HEK293 (cell line): ENCODE results near the gene ATXN10.

Source experiments
- BCL11A ChIP-seq: fragments of 450-650 bp; formaldehyde crosslinking; IDR thresholded peaks from 2 replicates; pipeline ENCODE4 v1.5.1; 2016; ENCODE audit warnings: low read depth, missing biosample characterization, missing genetic modification characterization
- CTCF ChIP-seq: fragments of 450-650 bp; formaldehyde crosslinking; IDR thresholded peaks from 2 replicates; pipeline ENCODE4 v1.5.1; 2016; ENCODE audit warnings: missing biosample characterization, missing genetic modification characterization
- HOXA7 ChIP-seq: sonication (generic); formaldehyde crosslinking; IDR thresholded peaks from 2 replicates; pipeline ENCODE4 v1.8.1; 2022; ENCODE audit warnings: missing genetic modification reagents, borderline replicate concordance
- SALL2 ChIP-seq: fragments of 450-650 bp; formaldehyde crosslinking; IDR thresholded peaks from 2 replicates; pipeline ENCODE4 v1.5.0; 2017; ENCODE audit warnings: missing biosample characterization, mild to moderate bottlenecking, missing genetic modification characterization, borderline replicate concordance
- SP2 ChIP-seq: fragments of 450-650 bp; formaldehyde crosslinking; IDR thresholded peaks from 2 replicates; pipeline ENCODE4 v1.5.1; 2016; ENCODE audit warnings: missing biosample characterization, missing genetic modification characterization
- ZBTB7A ChIP-seq: fragments of 450-650 bp; formaldehyde crosslinking; IDR thresholded peaks from 2 replicates; pipeline ENCODE4 v1.5.1; 2016; ENCODE audit warnings: low read depth, missing biosample characterization, missing genetic modification characterization
- ZEB2 ChIP-seq: fragments of 450-650 bp; formaldehyde crosslinking; IDR thresholded peaks from 2 replicates; pipeline ENCODE4 v1.5.1; 2016; ENCODE audit warnings: missing biosample characterization, missing genetic modification characterization
- ZNF157 ChIP-seq: fragments of 450-650 bp; formaldehyde crosslinking; IDR thresholded peaks from 2 replicates; pipeline ENCODE4 v1.5.1; 2016; ENCODE audit warnings: missing biosample characterization, missing genetic modification characterization
- ZNF23 ChIP-seq: fragments of 450-650 bp; formaldehyde crosslinking; IDR thresholded peaks from 2 replicates; pipeline ENCODE4 v1.5.1; 2016; ENCODE audit warnings: missing biosample characterization, missing genetic modification characterization, borderline replicate concordance
- ZNF266 ChIP-seq: fragments of 450-650 bp; formaldehyde crosslinking; IDR thresholded peaks from 2 replicates; pipeline ENCODE4 v1.5.1; 2016; ENCODE audit warnings: missing biosample characterization, missing genetic modification characterization, low read depth
- ZNF473 ChIP-seq: fragments of 450-650 bp; formaldehyde crosslinking; IDR thresholded peaks from 2 replicates; pipeline ENCODE4 v1.5.1; 2017; ENCODE audit warnings: missing biosample characterization, missing genetic modification characterization
- ZNF664 ChIP-seq: fragments of 450-650 bp; formaldehyde crosslinking; IDR thresholded peaks from 2 replicates; pipeline ENCODE4 v1.5.1; 2016; ENCODE audit warnings: missing biosample characterization, missing genetic modification characterization

- TF ChIP-seq ZNF266 = no peak
- TF ChIP-seq ZNF473 (tag by site-specific recombination) = no peak
- TF ChIP-seq SP2 (tag by site-specific recombination) = no peak
- TF ChIP-seq ZBTB7A = no peak
- no peak for TF ChIP-seq ZEB2 (tag by site-specific recombination)
- no peak for TF ChIP-seq CTCF (tag by site-specific recombination)
- no peak for TF ChIP-seq BCL11A (tag by site-specific recombination)
- no peak for TF ChIP-seq ZNF157 (tag by site-specific recombination)
- TF ChIP-seq SALL2 (tag by site-specific recombination) = no peak
- no peak for TF ChIP-seq HOXA7 (CRISPR knock-in tag)
- TF ChIP-seq ZNF664 (tag by site-specific recombination) = no peak
- TF ChIP-seq ZNF23 (tag by site-specific recombination) = no peak
Observed at GRCh38 chr22:45682064-45682463, 10.4 kb downstream of the ATXN10 start.
